Fibroblast of villous mesenchyme (primary cell): Measurements from ENCODE around the gene ARAP2. TPM values are rescaled to one million over a fixed set of nuclear protein-coding genes. Genes with fewer than 3 reads are reported as not detected.

Experiments
- DNase-seq: peaks from one replicate; pipeline ENCODE4 v3.0.0-alpha.2; 2010; ENCODE audit warnings: low read depth
- H3K4me3 ChIP-seq: 2 replicates; pipeline ENCODE4 v1.5.1; 2011; ENCODE audit warnings: low read depth, mild to moderate bottlenecking, low read length
- total RNA-seq: library from RNA; depleted of rRNA; stranded (reverse); fragments of >200 nt; gene quantifications from 2 replicates; pipeline ENCODE4 v1.2.3, GENCODE V29; 2012
- TF ChIP-seq, protein P1 (sequence below): IDR thresholded peaks from 2 replicates; pipeline ENCODE4 v1.5.1; 2012; ENCODE audit warnings: low read depth, mild to moderate bottlenecking, low read length; ENCODE audit not compliant: insufficient read depth

Gene ARAP2
- total RNA-seq, 1 donor = 11.2 TPM

- TF ChIP-seq, protein P1, sequence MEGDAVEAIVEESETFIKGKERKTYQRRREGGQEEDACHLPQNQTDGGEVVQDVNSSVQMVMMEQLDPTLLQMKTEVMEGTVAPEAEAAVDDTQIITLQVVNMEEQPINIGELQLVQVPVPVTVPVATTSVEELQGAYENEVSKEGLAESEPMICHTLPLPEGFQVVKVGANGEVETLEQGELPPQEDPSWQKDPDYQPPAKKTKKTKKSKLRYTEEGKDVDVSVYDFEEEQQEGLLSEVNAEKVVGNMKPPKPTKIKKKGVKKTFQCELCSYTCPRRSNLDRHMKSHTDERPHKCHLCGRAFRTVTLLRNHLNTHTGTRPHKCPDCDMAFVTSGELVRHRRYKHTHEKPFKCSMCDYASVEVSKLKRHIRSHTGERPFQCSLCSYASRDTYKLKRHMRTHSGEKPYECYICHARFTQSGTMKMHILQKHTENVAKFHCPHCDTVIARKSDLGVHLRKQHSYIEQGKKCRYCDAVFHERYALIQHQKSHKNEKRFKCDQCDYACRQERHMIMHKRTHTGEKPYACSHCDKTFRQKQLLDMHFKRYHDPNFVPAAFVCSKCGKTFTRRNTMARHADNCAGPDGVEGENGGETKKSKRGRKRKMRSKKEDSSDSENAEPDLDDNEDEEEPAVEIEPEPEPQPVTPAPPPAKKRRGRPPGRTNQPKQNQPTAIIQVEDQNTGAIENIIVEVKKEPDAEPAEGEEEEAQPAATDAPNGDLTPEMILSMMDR = no peak
- H3K4me3 ChIP-seq = no peak overlapping the region
- no peak for DNase-seq
Observed at GRCh38 chr4:36163198-36163597, 81.1 kb downstream of the ARAP2 start.

DNA sequence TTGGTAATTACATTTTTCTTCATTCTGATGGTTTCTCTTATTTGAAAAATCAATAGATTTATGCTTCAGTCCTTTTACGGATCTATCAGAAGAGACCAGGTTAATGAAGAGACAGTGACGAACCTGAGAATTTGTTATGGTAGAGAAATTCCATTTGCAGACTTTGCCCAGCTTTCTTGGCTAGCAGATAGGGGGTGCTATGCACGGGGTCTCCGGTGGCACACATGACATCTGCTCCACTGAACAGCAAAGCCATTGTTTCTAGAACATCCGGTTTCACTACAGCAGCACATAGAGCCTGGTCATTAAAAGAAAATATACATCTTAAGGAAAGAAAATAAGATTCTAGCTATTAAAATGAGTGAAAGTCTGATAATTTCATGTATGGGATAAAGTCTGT lies 85.1 kb downstream of the ARAP2 start:
- H3K4me3 ChIP-seq = no peak overlapping the region
- no peak for DNase-seq
- TF ChIP-seq, protein P1 = no peak

DNA sequence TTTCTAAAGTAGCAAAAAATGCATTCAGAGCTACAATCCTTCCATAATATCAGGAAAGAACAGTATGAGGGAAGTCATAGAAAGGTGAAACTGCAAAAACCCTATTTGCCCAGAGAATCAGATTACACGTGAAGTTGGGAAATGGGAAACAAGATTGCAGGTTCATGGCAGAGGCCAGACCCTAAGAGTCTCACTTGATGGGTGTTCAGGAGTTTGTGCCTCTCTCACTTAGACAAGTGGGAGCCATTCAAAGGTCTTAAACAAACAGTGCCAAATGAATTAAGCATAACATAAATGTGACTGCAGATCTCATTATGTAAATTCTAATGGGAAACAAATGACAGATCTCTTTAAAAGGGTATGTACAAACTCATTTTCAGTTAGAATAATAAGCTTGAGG lies 91.6 kb downstream of the ARAP2 start:
- TF ChIP-seq, protein P1 = no peak

GRCh38 chr4:36142504-36142903 lies 101.8 kb downstream of the ARAP2 start:
- no peak overlapping the region for H3K4me3 ChIP-seq
- TF ChIP-seq, protein P1 = no peak
- no peak for DNase-seq

More for the DNA sequence above, 91.6 kb downstream of the ARAP2 start:
- H3K4me3 ChIP-seq = no peak overlapping the region
- DNase-seq = no peak

DNA sequence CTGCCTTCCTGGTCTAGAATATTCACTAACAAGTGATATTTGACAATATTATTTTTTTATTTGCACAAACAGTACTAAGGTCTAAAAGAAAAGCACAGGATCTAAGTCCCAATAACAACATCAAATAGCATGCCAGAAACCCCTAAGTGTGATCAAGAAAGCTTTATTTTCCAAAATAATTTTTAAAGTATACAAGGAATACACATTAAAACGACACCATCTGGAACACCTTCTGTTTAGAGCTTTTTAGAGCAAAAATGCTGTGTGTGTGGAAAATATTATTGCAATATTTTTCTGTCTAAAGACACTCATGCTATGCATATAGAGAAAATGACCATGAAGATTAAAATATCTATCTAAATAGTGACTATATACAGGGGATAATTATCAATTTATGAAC lies 103.1 kb downstream of the ARAP2 start:
- DNase-seq = no peak
- TF ChIP-seq, protein P1 = no peak

DNA sequence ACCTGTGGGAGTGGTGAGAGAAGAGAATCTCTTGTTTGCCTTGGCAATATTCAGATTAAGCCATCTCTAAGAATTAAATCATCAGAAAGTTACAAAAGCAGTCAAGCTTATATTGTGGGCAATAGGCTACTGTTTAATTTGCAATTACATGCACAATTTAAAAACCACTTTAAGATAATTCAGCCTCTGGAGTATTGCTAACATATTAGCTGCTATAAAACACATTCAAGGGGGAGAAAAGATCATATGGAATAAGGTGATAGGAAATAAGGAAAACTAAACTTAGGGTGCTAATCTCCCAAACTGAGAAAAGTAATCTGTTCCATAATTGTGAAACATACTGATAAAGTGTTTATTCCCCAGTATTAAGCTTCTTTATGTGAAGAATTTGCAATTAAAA lies 103.9 kb downstream of the ARAP2 start:
- DNase-seq = no peak
- H3K4me3 ChIP-seq = no peak overlapping the region
- TF ChIP-seq, protein P1 = no peak

More for the DNA sequence above, 103.1 kb downstream of the ARAP2 start:
- H3K4me3 ChIP-seq = no peak overlapping the region

DNA sequence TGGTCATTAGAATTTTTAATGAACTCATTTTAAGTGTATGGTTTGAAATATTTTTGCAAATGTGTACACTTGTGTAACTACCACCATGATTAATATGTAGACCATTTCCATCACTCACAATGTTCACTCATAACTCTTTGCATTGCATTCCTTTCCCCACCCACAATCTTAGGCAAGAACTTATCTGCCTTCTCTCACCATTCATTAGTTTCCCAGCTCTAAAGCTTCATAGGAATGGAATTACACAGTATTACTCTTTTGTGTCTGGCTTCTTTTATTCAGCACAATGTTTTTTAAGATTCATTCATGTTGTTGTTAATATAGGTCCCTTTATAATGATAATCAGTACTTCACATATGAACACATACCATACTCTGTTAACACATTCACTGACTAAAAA lies 106.1 kb downstream of the ARAP2 start:
- DNase-seq = peak; percentile 2
- H3K4me3 ChIP-seq = no peak overlapping the region
- TF ChIP-seq, protein P1 = no peak
